GM19193 (cell line): ENCODE results near the gene YY1.

Experiments used
- POLR2A ChIP-seq: IDR thresholded peaks from 4 replicates; pipeline ENCODE4 v1.6.1; 2011; ENCODE audit not compliant: insufficient read depth, insufficient read length; ENCODE audit errors: extremely low read depth

The YY1 gene

GRCh38 chr14:100325958-100326357 is 87.0 kb downstream of the YY1 start:
- TF ChIP-seq POLR2A: no peak

GRCh38 chr14:100327128-100327527 is 88.2 kb downstream of the YY1 start:
- TF ChIP-seq POLR2A: no peak

- no peak for TF ChIP-seq POLR2A
Measured at GRCh38 chr14:100328495-100329163, 89.7 kb downstream of the YY1 start.

- no peak for TF ChIP-seq POLR2A
Measured at GRCh38 chr14:100329233-100330006, 90.5 kb downstream of the YY1 start.

- no peak for TF ChIP-seq POLR2A
Measured at GRCh38 chr14:100330007-100330344, 91.0 kb downstream of the YY1 start.

GRCh38 chr14:100330388-100330931 is 91.5 kb downstream of the YY1 start:
- no peak for TF ChIP-seq POLR2A

- no peak for TF ChIP-seq POLR2A
Measured at GRCh38 chr14:100332071-100332639, 93.2 kb downstream of the YY1 start.
